ENCODE data around the gene SYNE1. TPM values are rescaled to one million over a fixed set of nuclear protein-coding genes. Genes with fewer than 3 reads are reported as not detected.
A peak's percentile ranks its signal among the peaks of the same experiment; 100 is the strongest.

The SYNE1 gene
- total and polyA plus RNA-seq, 10 of the 15 experiments (the other 5 are each of a cell fraction or from before 2014, with no cell fraction given) = 2.3 to 28.7 (median 14.1) TPM

- TF ChIP-seq ZBTB4 (CRISPR knock-in tag; IDR thresholded peaks at IDR 0.05) = no peak
Observed at GRCh38 chr6:152305672-152306071, 331.5 kb downstream of the SYNE1 start (continued).

GRCh38 chr6:152301765-152302568 is 335.2 kb downstream of the SYNE1 start:
- FAIRE-seq = peak; percentile 78
- Histone ChIP-seq H3K4me3 (peak overlapping the region; percentile 72), H3K79me2 (ENCODE audit: control insufficient read depth, insufficient read depth, low read length) (peaks cover 12% of the 10 kb centered on the region), H3K9ac (ENCODE audit: control insufficient read depth, insufficient read depth, low read length) (peak overlapping the region; percentile 84), H3K4me2 (ENCODE audit: control insufficient read depth, insufficient read depth) (peak overlapping the region; percentile 72), H3K4me1 (ENCODE audit: control insufficient read depth, insufficient read depth, low read length) (peaks cover 6% of the 10 kb centered on the region), H3K36me3 (ENCODE audit: control insufficient read depth in 2 of 2, insufficient read depth in 2 of 2, low read length in 1 of 2) (no peaks in the 10 kb centered on the region), H3K9me3 (replicated peaks; ENCODE audit: control insufficient read depth, insufficient read depth, low read length) (no peaks in the 10 kb centered on the region), H2AFZ (ENCODE audit: control insufficient read depth, low read depth, low read length) (peak overlapping the region; percentile 96), H4K20me1 (ENCODE audit: control insufficient read depth, insufficient read depth) (no peaks in the 10 kb centered on the region), H3K27me3 (replicated peaks in 1 of 2; ENCODE audit: control insufficient read depth in 2 of 2, insufficient read depth in 2 of 2, low read length in 1 of 2) (no peaks in the 10 kb centered on the region), H3K27ac (ENCODE audit: control insufficient read depth, insufficient read depth) (peak overlapping the region; percentile 84)
- ChIA-PET RAD21 (ENCODE audit: unreplicated experiment) (interaction anchor here (0.5 to 7.7 kb wide), 13 partner anchors 14 to 611 kb away, joined by 3 to 100 read pairs (median 4); no protein-coding TSS in a partner anchor), SMC1A (ENCODE audit: uncharacterized antibody, unreplicated experiment) (interaction anchor here (0.8 to 7.7 kb wide), 16 partner anchors 13 to 621 kb away, joined by 3 to 83 read pairs (median 4); no protein-coding TSS in a partner anchor), POLR2A (interaction anchor here (0.6 to 1.3 kb wide), 5 partner anchors 11 to 79 kb away, joined by 3 read pairs; no protein-coding TSS in a partner anchor), CTCF (interaction anchor here (0.7 to 2.8 kb wide), 17 partner anchors 9 to 626 kb away, joined by 3 to 52 read pairs (median 4); no protein-coding TSS in a partner anchor)
- DNase-seq (ENCODE audit: low read depth, low spot score) = peak; percentile 74
- in situ Hi-C loops (cut with MboI) (no loop called here), intact Hi-C loops (cut with micrococcal nuclease; ENCODE audit: unreplicated experiment) (loop anchor here (1.0 to 10.0 kb wide), 2 partner anchors 36 to 673 kb away; no protein-coding TSS in a partner anchor)
- peak; percentile 92 for ATAC-seq
- BruUV-seq (replicated peaks) = no TSS peak
- under 1% methylated on average over 44 of the region's 44 CpGs for WGBS (ENCODE audit: insufficient coverage, insufficient replicate concordance, low lambda C conversion rate, missing lambda C conversion rate)
- TF ChIP-seq CBX5 (IDR thresholded peaks at IDR 0.05; ENCODE audit: low read depth) = 0 out of 2 replicates have a peak, but pooled peaks have one; percentile 69
- no peak for TF ChIP-seq JUNB (IDR thresholded peaks at IDR 0.05)
- TF ChIP-seq ZSCAN29 (IDR thresholded peaks at IDR 0.05) = no peak
- TF ChIP-seq POLR2AphosphoS2 (IDR thresholded peaks at IDR 0.05; ENCODE audit: low read depth, low read length) = peak; percentile 69
- no peak for TF ChIP-seq SPI1 (IDR thresholded peaks at IDR 0.05; ENCODE audit: borderline replicate concordance, insufficient read depth, low read depth, low read length)
- no peak for TF ChIP-seq ZNF592 (IDR thresholded peaks at IDR 0.05)
- TF ChIP-seq STAT3 (IDR thresholded peaks at IDR 0.05; ENCODE audit: low read depth, low read length) = no peak
- TF ChIP-seq RUNX3 (IDR thresholded peaks at IDR 0.05; ENCODE audit: low read length) = peak; percentile 92
- TF ChIP-seq NKRF (conservative IDR thresholded peaks at IDR 0.05) = peak; percentile 57; the same call in 1 of the 2 replicates
- peak; percentile 95 for TF ChIP-seq KLF5 (IDR thresholded peaks at IDR 0.05; ENCODE audit: partially characterized antibody)
